ENCODE results near the gene PADI2. TPM values are rescaled to one million over a fixed set of nuclear protein-coding genes. Genes with fewer than 3 reads are reported as not detected.

The PADI2 gene
- polyA plus RNA-seq, 5 donors: 6.4 to 16.3 (median 10.7) TPM

DNA sequence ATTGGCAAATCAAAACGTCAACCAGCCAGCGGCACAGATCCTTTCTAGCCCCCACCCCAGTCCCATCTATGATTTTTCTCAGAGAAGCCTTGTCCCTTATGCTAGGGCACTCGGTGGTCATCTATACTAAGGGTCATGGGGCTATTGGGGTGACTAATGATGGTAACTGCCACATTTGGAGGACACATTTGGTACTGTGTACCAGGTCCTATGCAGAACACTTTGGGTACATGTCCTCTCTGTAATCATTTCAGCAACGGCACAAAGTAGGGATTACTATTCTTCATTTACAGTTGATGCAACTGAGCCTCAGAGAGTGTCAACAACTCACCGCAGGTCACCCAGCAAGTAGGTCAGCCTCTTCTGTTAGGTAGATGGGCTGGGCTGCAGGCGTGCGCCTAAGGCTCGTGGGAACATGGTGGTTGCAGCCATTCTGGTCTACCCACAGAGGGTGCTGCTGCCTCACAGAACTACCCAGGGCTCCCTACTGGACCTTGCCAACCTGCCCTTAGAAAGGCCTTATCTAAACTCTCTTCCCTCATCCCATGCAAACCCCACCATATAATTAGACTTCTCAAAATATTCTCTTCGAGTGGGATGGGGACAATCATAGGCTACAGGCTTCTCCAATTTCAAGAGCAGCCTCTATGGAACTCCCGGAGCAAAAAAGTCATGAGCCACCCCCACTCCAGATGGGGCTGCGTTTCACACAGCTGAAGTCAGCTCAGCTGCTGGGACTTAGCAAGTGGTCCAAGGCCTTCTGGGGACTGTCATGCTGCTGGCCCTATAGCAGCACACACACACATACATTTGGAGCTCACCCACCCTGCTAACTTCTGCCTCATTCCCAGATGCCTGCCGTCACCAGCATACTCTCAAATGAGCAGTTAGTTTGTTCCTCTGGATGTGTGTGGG, 59.6 kb downstream of the PADI2 start:
- DNase-seq: peak in 1 of 2 donors; percentile 20

DNA sequence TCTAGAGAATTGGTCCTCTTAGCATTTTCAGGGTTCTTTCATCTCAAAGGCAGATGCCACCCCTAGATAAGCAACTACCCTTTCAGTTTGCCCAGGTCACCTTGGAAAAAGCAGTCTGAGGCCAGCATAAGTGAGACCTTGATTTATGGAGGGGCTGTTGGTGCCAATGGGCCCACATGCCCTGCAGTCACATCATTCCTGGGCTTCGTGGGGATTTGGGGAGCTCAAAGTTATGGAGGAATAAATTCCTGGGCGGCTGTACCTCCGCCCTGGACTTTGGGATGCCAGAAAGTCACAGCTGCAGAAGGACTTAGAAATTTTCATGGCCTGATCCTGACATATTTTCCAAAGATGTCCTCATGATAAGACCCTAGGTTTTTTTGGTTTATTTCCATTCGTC, 62.7 kb downstream of the PADI2 start:
- DNase-seq: no peak

DNA sequence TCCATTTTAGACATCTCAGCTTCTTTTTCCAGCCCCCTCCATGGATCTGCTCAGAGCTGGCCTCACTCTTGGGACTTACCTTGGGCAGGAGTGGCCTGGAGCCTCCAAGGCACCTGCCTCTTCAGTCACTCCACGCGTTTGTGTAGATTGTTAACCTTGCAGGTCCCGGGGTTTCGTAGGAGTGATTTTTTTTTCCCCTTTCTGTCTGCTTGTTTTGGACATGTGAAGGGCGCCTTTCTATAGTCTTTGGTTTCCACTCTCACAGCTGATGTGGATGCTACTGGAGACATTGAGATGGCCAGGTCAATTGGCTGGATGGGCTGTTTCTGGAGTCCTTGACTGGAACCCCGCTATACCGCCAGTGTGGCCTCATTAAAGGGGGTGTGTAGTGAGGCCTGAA, 63.5 kb downstream of the PADI2 start:
- DNase-seq: no peak

DNA sequence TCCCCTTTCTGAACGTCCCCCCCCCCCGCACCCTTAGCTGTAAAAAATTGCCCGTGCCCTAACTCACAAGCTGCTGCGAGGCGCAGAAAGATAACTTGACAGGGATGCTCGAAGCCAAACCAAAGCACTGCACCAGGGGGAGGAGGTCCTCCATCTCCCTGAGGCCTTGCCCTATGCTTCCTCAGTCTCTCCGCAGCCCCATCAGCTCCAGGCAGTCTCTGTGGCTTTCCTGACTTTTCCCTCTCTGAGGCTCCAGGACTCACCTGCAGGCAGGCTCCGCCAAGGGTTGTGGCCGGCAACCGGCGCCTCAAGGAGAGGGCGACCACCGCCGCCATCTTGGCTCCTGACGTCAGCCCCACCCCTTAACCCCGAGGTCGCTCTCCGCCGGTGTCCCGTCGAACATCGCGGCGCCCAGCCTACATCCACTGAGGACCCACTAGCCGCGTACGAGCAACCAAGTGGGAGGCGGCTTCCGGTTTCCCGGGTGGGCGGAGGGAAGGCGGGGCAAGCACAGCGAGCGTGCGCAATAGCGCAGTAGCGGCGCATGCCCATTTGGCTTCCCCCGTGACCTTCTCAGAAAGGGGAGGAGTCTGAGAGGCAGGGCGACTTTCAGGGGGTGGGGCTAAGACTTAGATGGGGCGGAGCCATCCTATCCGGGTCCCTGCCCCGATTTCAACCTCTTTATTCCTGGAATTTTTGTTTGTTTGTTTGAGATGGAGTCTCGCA, 65.4 kb downstream of the PADI2 start, which contains the start of gene SDHB:
Gene SDHB, minus strand, starts transcription at position 348 of the 726 bp plus-strand sequence. Its CDS starts 13 bp downstream, at position 335.
- peak; percentile 99 for DNase-seq

DNA sequence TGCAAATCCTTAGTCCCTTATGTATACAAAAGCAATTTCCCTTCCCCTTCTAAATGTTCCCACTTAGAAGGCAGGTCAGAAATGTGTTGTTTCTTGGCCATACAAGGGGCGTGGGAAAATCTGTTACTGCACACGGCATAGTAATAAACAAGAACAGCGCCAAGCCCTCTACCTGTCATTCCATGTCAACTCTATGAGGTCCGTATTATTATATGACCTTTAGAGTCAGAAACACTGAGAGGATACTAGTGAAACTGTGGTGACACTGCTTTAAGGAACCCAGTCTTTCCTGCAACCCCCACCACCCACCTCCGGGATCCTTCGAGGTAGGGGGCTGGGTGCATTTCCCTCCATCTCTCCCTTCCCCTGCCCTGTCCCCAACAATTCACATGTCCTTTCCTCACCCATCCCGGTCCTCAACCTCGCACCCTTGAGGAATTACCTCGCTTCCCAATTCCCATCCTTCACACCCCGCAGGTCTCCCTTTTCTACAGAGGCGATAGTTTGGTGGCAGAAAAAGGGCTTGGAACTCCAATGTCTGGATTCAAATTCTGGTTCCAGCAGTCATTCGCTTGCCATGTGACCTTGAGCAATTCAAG, 66.1 kb downstream of the PADI2 start:
- DNase-seq: no peak

DNA sequence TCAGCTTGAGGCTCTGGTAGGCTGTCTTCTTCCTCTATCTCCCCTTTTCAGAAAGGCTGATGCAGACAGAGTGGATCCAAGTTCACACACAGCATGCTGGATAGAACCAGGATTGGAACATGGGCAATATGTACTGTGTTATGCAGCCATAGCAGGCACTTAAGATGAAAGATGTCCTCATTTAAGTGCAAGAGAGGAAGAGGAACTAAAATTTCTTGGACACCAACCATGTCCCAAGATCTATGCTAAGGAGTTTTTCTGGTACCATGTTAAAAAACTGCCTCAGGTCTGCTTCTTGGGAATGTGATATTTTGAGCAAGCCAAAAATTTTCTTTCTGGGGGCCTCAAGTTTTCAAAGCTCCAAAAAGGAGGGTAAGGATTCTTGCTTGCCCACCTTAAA, 66.6 kb downstream of the PADI2 start:
- DNase-seq: no peak

DNA sequence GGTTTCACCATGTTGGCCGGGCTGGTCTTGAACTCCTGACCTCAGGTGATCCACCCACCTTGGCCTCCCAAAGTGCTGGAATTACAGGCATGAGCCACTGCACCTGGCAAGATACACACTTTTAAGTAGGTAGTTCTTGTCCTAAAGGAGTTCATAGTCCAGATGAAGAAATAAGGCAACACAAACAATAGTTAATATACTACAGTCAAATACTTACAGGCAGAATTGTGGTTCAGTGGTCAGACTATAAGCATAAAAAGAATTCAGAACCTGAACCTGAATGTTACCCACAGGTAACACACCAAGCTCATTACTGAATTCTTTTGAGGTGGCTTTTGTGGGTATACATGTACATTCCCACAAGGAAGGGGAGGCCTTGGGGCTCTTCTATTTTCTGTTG, 67.2 kb downstream of the PADI2 start:
- no peak for DNase-seq

DNA sequence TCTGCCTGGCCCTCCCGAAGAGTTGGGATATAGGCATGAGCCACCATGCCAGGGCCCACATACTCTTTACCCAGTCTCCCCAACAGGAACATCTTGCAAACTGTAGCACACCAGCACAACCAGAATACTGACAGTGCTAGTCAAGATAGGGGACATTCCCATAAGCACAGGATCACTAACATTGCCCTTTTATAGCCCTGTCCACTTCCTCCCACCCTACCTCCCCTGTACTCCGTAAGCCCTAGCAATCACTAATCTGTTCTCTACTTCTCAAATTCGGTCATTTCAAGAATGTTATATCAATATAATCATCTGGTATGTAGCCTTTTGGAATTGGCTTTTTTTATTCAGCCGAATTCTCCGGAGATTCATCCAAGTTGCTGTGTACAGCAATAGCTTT, 71.3 kb downstream of the PADI2 start:
- DNase-seq: no peak

DNA sequence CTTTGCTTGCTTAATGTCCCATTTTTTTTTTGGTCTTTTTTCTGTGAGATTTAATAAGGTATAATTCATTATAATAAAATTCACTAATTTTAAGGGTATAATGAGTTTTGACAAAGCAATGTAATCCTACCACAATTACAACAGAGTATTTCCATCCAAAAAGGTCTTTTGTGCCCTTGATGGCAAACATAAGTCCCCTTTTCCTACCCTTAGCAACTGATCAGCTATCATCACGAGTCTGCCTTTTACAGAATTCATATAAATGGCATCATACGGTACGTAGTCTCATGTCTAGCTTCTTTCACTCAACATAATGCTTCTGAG, 73.0 kb downstream of the PADI2 start:
- no peak for DNase-seq

DNA sequence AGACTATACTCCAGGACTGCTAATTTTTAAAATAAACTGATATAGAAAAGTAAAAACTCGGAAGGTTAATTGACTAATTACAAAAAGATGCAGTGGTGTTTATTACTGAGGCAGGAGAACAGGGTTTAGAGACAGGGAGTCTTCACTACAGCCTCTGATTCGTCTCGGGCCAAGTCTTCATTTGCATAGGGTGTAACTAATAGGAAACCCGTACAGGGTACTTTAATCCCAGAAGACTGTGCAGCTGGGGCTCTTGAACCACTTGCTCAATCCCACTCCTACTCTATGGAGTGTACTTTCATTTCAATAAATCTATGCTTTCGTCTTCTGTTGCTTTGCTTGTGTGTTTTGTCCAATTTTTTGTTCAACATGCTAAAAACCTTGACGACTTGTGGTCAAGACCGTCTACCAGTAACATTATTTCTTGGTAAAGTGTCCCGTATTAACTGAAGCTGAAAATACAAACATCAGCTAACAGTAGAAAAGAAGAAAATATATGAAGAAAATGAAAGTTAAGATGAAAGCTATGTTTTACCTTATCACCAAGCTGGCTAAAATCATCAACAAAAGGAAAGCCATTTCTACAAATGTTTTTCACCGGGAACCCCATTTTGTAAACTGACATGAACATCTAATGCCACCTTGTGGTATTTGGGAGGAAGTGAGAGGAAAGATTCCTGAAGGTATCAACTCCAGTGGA, 73.5 kb downstream of the PADI2 start:
- DNase-seq: peak in 1 of 2 donors; percentile 46

DNA sequence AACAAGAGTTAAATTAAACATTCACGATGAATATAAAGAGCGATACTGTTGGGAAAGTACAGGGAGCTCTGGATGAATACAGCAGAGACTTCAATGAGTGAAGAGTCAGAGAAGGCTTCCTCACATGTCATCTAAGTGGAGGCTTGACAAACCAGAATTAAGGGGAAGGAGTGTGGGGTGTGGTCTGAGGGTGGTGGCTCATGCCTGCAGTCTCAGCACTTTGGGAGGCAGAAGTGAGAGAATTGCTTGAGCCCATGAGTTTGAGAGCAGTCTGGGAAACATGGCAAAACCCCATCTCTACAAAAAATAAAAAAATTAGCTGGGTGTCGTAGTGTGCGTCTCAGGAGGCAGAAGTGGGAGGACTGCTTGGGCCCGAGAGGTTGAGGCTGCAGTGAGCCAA, 74.1 kb downstream of the PADI2 start:
- DNase-seq: no peak

DNA sequence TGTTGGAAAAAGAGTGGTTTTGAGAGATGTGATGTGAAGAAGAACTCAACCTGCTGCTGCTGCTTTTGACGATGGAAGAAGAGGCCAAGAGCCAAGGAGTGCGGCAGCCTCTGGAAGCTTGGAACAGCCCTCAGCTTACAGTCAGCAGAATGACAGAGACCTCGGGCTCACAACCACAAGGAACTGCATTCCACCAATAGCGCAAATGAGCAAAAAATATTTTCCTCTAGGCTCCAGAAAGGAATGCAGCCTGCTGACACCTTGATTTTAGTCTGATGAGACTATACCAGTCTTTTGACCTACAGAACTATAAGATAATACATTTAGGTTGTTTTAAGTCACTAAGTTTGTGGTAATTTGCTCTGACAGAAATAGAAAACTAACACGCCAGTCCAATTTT, 75.6 kb downstream of the PADI2 start:
- DNase-seq: no peak

DNA sequence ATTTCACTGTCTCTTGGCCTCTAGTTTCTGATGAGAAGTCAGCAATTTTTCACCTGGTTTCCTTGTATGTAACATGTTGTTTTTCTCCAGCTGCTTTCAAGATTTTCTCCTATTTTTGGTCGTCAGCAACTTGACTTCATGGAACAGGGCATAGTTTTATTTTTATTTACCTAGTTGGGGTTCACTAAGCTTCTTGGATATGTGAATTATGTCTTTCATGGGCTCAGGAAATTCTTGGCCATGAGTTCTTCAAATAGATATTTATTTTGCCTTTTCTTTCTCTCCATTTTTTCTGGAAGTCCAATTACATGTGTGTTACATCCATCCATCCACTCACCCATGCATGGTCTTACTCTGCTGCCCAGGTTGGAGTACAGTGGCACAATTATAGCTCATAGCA, 79.1 kb downstream of the PADI2 start:
- DNase-seq: no peak

DNA sequence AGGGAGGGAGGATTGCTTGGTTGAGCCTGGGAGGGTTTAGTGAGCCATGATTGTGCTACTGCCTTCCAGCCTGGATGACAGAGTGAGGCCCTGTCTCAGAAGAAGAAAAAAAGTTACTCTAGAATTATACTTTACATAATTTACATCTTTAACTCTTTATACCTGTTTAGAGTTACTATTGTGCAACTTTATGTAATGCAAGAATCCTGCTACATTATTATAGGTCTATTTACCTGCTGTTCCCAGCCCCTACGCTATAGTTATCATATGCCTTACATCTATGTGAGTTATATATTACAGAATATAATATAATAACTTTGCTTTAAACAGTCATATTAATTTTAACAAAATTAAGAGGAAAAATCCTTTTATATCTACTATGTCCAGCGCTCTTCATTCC, 79.7 kb downstream of the PADI2 start:
- DNase-seq: no peak

DNA sequence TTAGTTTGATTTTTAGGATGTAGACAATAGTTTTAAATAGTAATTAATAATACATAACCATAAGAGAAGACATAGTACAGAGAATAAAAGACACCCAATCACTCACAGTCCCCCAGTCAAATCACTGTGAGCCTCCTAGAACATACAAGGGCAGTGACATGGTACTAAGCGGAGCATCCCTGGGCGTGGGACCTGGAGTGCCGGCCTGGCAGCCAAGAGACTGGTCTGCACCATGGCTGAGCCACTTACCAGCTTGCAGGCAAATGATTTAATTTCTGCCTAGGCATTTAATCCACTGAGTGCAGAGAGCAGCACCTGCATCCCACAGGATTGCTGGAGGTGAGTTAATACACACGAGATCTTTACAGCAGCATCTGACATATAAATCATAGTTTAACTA, 85.8 kb downstream of the PADI2 start:
- no peak for DNase-seq

DNA sequence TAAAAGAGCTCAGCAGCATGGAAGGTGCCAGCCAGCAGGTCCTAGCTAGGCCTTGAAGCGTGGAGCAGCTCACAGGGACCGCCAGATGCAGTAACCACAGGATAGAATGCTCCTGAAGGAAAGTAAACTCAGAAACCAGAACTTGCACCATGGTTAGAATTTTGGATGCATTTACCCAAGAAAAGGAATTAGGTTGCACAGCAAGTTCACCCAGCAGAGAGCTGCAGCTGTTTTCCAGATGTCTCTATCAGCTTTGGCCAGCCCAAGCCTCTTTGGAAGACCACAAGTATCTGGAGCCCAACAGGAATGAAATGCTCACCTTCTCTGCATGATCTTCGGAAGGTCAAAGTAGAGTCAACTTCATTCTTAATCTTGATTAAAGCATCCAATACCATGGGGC, 86.5 kb downstream of the PADI2 start:
- no peak for DNase-seq

DNA sequence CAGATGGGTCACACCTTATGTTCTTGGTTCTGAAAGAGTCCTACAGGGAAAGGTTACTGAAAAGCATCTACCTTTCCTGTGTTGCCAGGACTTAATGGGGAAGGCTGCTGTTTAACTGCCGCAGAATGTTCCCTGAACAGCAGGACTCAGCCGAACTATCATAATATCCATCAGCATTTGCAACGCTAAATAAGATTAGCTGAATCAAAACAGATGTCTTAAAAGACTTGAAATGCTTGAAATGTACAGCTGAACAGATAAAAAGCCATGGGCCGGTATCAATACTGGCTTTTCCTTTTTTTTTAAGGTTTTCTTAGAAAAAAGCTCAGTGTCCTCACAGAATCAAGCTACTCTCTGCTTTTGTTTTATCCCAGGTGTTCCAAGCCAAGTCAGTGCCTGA, 87.8 kb downstream of the PADI2 start:
- no peak for DNase-seq

DNA sequence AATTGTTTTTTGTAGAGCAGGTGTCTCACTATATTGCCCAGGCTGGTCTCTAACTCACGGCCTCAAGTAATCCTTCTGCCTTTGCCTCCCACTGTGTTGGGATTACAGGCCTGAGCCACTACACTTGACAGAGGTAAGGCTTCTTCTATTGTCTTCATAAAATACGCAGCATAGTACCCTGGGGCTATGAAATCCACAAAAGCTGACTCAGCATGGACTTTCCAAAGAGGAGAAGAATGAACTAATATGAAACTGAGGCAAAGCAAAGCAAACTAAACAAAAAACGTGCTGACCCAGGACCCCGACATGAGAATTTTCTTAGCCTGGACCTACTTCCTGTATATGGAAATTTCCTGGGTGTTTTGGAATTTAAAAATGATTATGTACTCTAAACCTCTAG, 89.0 kb downstream of the PADI2 start:
- DNase-seq: no peak

DNA sequence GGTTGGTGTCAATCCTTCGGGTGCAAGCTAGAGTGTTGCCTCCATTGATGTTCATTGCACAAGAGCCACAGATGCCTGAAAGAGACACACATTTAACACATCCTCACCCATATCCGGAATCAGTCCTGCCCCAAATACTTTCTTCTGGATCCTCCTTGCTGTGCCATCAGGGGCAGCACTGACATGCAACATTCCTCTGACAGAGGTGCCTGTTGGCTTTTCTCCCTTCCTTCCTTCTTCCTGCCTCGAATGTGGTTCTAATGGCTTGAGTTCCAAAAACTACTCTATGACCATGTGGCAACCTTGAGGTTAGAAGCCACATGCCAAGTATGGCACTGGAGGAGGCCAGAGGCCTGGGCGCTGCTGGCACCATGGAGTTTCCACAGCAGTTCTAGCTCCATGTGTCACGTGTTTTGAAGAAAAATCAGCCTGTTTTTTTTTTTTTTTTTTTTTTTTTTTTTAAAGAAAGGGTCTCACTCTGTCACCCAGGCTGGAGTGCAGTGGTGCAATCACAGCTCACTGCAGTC, 90.5 kb downstream of the PADI2 start:
- DNase-seq: no peak

DNA sequence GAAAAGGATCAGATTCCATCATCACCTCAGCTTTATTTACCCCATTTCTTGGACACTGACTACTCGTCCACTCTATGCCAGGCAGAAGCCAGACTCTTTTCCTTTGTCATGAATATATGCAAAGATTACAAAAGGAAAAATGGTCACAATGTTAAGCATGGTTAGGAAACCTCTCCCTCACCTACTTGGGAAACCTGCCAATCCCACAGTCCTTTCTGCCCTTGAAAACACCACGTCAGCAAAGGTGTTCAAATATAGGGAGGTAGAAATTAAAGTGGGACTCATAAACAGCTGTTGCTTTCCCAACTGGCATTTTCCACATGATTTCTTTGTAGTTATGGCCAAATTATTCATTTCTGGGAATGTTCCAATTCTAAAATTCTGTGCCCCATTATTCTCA, 91.4 kb downstream of the PADI2 start:
- DNase-seq: no peak

DNA sequence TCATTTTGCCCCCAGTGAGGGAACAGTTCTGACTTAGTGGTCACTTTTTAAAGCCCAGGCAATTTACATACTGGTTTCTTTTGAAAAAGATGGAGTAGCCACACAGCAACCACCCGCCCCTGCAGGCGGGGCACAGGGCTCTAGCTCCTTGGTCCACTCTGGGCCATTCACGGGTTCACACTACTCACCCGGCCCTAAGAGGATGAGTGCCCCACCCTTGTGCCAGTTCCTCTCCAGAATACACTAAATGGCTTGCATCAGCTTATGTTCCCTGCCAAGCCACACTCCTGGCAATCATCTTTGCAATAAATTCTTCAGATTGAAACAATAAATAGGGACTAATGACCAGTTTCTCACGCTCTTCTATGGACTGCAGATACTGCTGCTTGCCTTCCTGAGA, 91.8 kb downstream of the PADI2 start:
- DNase-seq: no peak

DNA sequence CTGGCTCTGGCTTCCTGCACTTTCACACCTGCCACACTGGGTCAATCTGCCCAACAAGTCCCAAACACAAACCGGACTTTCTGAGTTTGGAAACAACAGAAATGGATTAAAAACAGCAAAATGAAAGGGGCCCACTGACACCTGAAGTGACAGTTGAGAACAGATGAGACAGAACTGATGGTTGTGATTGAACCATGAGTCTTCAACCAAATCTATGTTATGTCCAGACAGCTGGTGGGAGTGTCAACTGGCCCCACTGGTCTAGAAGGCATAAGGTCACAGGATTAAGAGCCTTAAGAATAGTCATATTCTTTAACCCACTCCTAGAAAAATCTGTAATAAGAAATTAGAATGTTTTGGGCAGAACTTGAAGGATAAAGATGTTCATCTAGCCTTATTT, 94.5 kb downstream of the PADI2 start:
- no peak for DNase-seq

Measured in right lung (tissue), 5 donors.